Fibroblast of the conjunctiva (primary cell): ENCODE results near the gene INPPL1.

Experiments
- DNase-seq: peaks from one replicate; pipeline ENCODE4 v3.0.0-alpha.2; 2010; ENCODE audit warnings: low read depth

The INPPL1 gene

GRCh38 chr11:72231396-72232259 is 7.1 kb downstream of the INPPL1 start:
- no peak for DNase-seq

DNA sequence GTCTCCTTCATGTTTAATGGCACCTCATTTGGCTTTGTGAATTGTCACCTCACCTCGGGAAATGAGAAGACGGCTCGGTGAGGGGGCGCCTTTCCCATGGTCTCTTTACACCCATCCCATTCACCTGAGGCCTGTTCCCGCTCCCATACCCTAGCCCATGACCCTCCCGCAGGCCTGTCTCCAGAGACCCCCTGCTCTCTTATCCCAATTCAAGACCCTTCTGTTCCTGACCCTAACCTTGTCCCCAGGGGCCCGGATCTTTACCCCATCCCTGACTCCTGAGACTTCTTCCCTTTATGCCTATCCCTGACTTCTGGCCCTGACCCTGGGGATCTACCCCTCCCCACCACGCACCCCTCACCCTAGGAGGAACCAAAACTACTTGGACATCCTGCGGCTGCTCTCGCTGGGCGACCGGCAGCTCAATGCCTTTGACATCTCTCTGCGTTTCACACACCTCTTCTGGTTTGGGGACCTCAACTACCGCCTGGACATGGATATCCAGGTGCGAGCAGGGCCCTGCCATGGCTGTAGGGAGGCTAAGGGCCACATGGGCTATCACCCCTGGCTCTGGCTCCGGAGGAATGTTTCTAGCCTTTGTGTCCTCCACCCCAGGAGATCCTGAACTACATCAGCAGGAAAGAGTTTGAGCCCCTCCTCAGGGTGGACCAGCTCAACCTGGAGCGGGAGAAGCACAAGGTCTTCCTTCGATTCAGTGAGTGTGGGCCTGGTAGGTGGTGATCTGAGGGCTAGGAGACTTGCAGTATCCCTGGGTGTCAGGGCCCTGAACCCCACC is 7.9 kb downstream of the INPPL1 start:
- DNase-seq: no peak

DNA sequence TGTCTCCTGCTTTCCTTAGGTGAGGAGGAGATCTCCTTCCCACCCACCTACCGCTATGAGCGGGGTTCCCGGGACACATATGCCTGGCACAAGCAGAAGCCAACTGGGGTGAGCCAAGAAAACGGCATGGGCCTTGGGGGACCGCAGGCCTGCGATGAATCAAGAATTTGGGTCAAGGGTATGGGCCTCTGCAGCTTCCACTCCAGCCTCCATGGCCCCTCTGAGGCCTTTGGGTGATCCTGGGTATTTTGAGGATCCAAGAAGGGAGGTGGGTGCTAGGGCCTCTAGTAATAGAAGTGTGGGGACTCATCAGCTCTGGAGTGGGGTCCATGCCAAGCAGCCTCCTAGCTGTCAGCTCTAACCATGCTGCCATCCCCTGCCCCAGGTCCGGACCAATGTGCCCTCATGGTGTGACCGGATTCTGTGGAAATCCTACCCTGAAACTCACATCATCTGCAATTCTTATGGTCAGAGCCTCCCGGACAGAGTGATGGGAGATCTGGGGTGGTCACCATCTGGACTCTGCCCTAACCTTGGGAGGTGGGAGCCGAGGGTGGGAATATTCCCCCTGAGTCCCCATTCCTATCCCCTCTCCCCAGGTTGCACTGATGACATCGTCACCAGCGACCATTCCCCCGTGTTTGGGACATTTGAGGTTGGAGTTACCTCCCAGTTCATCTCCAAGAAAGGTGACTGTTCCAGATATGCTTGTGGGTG is 8.6 kb downstream of the INPPL1 start:
- DNase-seq: no peak

GRCh38 chr11:72233773-72234513 is 9.4 kb downstream of the INPPL1 start:
- DNase-seq: no peak

GRCh38 chr11:72234514-72234830 is 9.9 kb downstream of the INPPL1 start:
- DNase-seq: no peak

GRCh38 chr11:72234920-72235319 is 10.4 kb downstream of the INPPL1 start:
- DNase-seq: no peak

DNA sequence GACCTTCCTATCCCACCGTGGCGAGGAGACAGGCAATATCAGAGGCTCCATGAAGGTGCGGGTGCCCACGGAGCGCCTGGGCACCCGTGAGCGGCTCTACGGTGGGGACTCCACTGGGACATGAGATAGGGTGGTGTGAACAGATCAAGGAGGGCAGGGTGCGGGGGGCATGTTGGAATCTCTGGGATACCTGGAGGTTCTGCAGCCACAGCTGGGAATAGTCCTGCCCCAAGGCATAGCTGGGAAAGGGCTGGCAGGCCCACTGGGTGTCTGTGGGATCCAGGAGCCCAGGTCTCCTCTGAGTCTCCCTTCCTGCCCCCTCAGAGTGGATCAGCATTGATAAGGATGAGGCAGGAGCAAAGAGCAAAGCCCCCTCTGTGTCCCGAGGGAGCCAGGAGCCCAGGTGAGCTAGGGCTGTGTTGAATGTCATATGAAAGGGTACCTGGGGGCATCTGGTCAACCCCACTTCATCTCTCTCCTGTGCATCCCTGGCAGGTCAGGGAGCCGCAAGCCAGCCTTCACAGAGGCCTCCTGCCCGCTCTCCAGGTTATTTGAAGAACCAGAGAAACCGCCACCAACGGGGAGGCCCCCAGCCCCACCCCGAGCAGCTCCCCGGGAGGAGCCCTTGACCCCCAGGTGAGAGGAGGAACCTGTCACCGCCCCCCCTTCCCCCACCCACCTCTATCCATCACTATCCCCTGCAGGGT is 10.9 kb downstream of the INPPL1 start:
- DNase-seq: no peak

DNA sequence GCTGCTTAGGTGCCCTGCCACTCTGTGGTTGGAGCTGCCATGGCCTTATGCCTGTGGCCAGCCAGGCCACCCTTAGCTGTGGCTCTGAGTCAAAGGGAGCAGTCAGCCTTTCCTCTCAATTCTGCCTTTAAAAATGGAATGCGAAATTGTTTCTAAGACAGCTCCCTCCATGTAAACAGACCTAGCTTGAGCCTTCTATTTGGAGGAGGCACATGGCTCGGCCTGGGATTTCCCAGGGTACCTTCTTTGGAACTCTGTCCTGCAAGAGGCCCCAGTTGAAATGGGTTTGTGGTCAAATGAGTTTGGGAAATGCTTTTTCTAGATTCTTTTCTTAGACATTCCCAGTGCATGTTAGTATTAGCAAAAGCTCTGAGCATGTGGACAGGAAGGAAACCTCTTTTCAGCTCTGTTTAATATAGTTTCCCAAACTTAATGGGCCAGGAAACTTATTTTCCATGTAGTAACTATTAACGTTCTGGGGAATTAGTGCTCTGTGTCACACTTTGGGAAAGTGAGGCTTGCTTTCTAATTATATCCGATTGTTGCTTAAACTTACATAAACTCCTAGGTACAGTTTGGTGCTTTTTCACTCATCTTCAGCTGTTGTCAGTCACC is 11.6 kb downstream of the INPPL1 start:
- no peak for DNase-seq

GRCh38 chr11:72236774-72237111 is 12.2 kb downstream of the INPPL1 start:
- no peak for DNase-seq

DNA sequence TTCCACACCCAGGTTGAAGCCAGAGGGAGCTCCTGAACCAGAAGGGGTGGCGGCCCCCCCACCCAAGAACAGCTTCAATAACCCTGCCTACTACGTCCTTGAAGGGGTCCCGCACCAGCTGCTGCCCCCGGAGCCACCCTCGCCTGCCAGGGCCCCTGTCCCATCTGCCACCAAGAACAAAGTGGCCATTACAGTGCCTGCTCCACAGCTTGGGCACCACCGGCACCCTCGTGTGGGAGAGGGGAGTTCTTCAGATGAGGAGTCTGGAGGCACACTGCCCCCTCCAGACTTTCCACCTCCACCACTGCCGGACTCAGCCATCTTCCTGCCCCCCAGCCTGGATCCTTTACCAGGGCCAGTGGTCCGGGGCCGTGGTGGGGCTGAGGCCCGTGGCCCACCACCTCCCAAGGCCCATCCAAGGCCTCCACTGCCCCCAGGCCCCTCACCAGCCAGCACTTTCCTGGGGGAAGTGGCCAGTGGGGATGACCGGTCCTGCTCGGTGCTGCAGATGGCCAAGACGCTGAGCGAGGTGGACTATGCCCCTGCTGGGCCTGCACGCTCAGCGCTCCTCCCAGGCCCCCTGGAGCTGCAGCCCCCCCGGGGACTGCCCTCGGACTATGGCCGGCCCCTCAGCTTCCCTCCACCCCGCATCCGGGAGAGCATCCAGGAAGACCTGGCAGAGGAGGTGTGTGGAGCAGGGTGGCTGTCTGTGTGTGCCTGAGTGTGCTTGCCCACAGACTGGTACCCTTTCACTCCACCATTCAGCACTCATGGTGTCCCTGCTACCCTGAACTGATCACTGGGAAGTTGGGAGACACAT is 12.8 kb downstream of the INPPL1 start:
- DNase-seq: no peak

GRCh38 chr11:72238040-72238450 is 13.5 kb downstream of the INPPL1 start:
- DNase-seq: peak; percentile 54

DNA sequence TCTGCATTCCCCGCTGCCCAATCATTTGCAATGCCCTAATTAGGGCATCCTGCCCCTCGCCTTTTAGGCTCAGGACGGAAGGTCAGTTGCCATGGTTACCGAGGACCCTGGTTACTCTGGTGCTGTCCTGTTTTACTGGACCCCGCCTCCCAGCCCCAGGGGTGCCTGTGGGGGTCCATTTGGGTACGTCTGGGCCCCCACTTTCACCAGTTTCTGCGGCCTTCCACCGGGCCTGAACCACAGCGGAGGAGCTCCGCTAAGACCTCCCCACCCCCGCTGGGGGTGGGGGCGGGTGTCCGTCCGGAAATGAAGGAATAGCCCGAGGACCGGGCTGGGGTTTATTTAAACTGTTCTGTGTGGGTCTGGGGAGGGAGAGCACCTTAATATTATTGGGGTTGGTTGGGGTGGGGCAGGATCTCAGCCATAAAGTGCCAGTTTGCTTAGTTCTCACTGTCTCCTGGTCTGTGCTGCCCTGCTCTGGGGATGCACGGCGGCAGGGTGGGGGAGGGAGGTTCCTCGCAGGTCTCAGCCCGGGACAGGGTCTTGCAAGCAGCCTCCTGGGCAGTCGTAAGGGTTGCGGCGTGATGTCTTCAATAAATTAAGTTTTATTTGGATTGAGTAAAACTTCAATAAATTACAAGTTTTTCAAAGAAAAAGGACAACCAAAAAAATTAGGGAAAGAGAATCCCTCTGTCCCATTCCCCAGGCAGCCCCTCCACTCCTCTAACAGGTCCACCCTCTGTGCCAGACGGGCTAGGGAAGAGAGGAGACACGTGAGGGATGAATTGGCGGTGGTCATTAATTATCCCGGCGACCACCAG is 14.1 kb downstream of the INPPL1 start:
- no peak for DNase-seq

DNA sequence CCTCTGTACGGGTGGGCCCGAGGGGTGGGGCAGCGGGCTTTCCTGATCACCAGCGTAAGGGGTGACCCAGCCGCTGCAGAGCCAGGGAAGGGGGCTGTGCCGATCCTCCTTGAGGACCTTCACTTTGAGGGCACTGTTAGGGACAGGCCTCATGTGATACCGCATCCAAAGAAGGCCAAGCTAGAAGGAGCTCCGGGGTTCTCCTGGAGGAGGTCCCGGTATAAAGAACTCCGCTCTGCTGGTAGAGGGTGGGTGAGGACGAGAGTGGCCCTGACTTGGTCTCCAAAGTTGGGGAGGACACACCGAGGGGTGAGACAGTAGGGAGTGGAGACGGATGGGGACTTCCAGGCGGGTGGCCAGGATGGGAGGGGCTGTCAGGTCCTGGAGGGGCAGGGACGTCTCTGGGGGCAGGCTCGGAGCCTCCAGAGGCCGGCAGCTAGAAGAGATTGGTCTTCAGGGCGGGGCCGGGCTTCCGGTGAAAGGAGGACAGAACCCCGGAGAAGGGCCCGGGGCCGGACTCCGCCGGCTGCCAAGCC is 14.8 kb downstream of the INPPL1 start:
- DNase-seq: no peak

DNA sequence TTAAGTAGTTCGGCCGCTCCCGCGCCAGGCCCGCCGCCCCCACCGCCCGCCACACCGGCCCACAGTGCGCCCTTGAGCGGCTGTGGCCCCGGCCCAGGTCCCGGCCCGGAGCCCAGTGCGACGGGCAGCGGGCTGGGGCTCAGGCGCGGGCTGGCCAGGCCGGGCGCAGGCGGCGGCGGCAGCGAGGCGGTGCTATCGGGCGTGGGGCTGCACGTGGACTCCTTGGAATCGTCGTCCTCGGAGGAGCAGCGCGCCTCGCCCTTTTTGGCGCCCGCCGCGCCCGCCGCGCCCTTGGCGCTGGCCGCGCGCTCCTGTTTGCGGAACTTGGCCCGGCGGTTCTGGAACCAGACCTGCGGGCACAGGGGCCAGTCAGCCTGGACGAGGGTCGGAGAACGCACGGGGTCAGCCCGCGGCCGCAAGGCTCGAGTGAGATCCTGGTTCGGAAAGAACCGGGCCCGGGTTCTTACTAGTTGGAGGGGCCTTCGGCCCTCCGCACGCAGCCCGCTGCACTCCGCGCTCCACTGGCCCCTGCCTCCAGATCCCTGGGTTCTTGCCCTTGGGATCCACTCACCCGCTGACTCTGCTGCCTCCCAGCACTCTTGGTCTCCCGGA is 15.4 kb downstream of the INPPL1 start:
- DNase-seq: no peak

- DNase-seq: no peak
These were observed 16.1 kb downstream of the INPPL1 start for GRCh38 chr11:72240461-72241290.

DNA sequence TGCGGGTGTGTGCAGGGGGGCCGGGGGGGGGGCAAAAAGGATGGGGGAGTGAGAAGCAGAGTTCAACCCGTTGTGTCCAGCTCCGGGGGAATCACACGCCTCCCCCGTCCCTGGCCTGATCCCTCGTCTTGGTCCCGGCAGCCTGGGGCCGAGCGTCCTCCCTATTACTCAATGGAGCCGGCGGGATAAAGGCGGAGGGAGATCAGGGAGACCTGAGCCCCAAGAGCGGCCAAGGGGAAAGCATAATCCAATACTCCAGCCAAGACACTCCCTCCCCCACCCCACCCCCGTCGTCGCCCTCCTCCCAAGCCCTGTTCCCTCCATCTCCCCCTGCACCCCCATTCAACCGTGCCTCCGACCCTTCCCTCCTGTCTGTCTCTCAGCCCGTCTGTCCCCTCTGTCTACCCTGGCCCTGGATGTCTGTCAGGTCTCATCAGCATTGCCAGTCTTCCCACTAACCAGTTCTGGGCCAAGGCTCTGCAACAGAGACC is 16.8 kb downstream of the INPPL1 start:
- no peak for DNase-seq

DNA sequence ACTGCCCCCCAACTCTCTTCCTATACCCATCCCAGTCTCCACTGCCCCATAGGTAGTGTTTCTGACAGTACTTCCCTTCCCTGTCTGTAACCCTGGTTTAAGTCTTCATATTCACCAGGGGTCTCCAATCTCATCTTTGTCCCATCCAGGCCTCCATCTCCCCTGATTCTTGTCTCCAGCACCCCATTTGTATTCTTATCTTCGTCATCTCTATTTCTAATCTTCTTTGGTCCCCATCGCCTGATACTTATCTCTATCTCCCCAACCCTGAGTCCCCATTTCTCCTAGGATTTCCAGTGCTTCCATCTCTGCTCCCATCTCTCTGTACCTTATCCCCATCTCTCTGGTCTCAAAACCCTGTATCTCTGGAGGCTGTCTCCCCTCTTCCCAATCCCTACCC is 17.6 kb downstream of the INPPL1 start:
- no peak for DNase-seq
